Stimulated activated CD4-positive, alpha-beta T cell treated with anti-CD3 and anti-CD28 coated beads, Interleukin-15, amount 100 ng/mL, for 48 hours (primary cell): ENCODE data around the gene UQCRH.
A peak's percentile ranks its signal among the peaks of the same experiment; 100 is the strongest.
"Not testable (repeated sequence)": the region's sequence is repeated elsewhere in the genome, so short reads cannot be mapped to it uniquely, and the experiment has no call there.

Experiments used
- DNase-seq, 2 donors: peaks; one replicate each; pipeline ENCODE4 v3.0.0-alpha.2; 2020; ENCODE audit warnings: low read depth in 2 of 2

UQCRH gene

GRCh38 chr1:46300673-46301405, 2.7 kb upstream of the UQCRH start:
- DNase-seq: no peak

- peak in 1 of 2 donors; percentile 5 for DNase-seq
Measured at GRCh38 chr1:46301406-46301807, 2.1 kb upstream of the UQCRH start.

- peak; percentile 31 to 39 for DNase-seq
Measured at GRCh38 chr1:46301808-46302640, 1.5 kb upstream of the UQCRH start.

- DNase-seq: peak in 1 of 2 donors; percentile 5
Measured at GRCh38 chr1:46302641-46303037, 859 bp upstream of the UQCRH start.

GRCh38 chr1:46303872-46304326, 401 bp downstream of the UQCRH start:
- no peak for DNase-seq

GRCh38 chr1:46306159-46306530, 2.6 kb downstream of the UQCRH start:
- DNase-seq: no peak

GRCh38 chr1:46309401-46310159, 6.1 kb downstream of the UQCRH start:
- no peak for DNase-seq

GRCh38 chr1:46310321-46310720, 6.8 kb downstream of the UQCRH start:
- DNase-seq: no peak

- no peak for DNase-seq
Measured at GRCh38 chr1:46315669-46316403, 12.3 kb downstream of the UQCRH start.

GRCh38 chr1:46317323-46317722, 13.8 kb downstream of the UQCRH start:
- no peak for DNase-seq

GRCh38 chr1:46319301-46319700, 15.8 kb downstream of the UQCRH start:
- DNase-seq: not testable (repeated sequence)

GRCh38 chr1:46319960-46320914, 16.7 kb downstream of the UQCRH start:
- DNase-seq: not testable (repeated sequence)

- DNase-seq: not testable (repeated sequence)
Measured at GRCh38 chr1:46322191-46322590, 18.7 kb downstream of the UQCRH start.

- not testable (repeated sequence) for DNase-seq
Measured at GRCh38 chr1:46325285-46326076, 22.0 kb downstream of the UQCRH start.

- not testable (repeated sequence) for DNase-seq
Measured at GRCh38 chr1:46328182-46328581, 24.7 kb downstream of the UQCRH start.

- not testable (repeated sequence) for DNase-seq
Measured at GRCh38 chr1:46329807-46330206, 26.3 kb downstream of the UQCRH start.

- DNase-seq: not testable (repeated sequence)
Measured at GRCh38 chr1:46330381-46330780, 26.9 kb downstream of the UQCRH start.

- not testable (repeated sequence) for DNase-seq
Measured at GRCh38 chr1:46331786-46332540, 28.5 kb downstream of the UQCRH start.
